Spleen (tissue), 7 donors: Measurements from ENCODE around the gene DUSP2.

Experiments
- POLR2A ChIP-seq, 3 donors: fragments of 450-650 bp; IDR thresholded peaks; one replicate each; pipeline ENCODE4 v1.5.1; 2017; ENCODE audit warnings: antibody characterized with exemption in 3 of 3, mild to moderate bottlenecking in 1 of 3
- POLR2AphosphoS5 ChIP-seq, 3 donors: sonication (generic); formaldehyde crosslinking; IDR thresholded peaks; one replicate each; pipeline ENCODE4 v1.5.1; 2017; ENCODE audit warnings: antibody characterized with exemption in 3 of 3
- TF ChIP-seq, protein P1 (sequence below), 11 experiments: fragments of 200-600 bp in 7 of 11; fragments of 450-650 bp in 4 of 11; sonication (generic) in 4 of 11; IDR thresholded peaks in 8 of 11; conservative IDR thresholded peaks in 3 of 11; 1 replicate in 7 of 11; 2 replicates in 4 of 11; pipeline versions ENCODE4 v1.4.0 to v1.8.0; 2016 to 2021; ENCODE audit warnings: antibody characterized with exemption in 11 of 11, inconsistent platforms in 4 of 11, mild to moderate bottlenecking in 1 of 11
- donor health status: DM: no; HTN: no; CAD: no; lungs with moderate emphysema.
- donor health status: DM: no; HTN: no; CAD: no.
- donor health status: DM: no; HTN: no; CAD: no.

- TF ChIP-seq, protein P1, sequence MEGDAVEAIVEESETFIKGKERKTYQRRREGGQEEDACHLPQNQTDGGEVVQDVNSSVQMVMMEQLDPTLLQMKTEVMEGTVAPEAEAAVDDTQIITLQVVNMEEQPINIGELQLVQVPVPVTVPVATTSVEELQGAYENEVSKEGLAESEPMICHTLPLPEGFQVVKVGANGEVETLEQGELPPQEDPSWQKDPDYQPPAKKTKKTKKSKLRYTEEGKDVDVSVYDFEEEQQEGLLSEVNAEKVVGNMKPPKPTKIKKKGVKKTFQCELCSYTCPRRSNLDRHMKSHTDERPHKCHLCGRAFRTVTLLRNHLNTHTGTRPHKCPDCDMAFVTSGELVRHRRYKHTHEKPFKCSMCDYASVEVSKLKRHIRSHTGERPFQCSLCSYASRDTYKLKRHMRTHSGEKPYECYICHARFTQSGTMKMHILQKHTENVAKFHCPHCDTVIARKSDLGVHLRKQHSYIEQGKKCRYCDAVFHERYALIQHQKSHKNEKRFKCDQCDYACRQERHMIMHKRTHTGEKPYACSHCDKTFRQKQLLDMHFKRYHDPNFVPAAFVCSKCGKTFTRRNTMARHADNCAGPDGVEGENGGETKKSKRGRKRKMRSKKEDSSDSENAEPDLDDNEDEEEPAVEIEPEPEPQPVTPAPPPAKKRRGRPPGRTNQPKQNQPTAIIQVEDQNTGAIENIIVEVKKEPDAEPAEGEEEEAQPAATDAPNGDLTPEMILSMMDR (IDR thresholded peaks at IDR 0.05 in 8 of 11, conservative IDR thresholded peaks at IDR 0.05 in 3 of 11) = peak; percentile 81 to 97 (median 95)
- TF ChIP-seq POLR2A (IDR thresholded peaks at IDR 0.05) (no peak), POLR2AphosphoS5 (IDR thresholded peaks at IDR 0.05) (peak in 2 of 3 donors; percentile 63 to 80)
Measured at GRCh38 chr2:96174251-96175144, 29.3 kb upstream of the DUSP2 start.
